Measurements from ENCODE around the gene AGAP1.

GRCh38 chr2:235920216-235920865 lies 426.5 kb downstream of the AGAP1 start:
- TF ChIP-seq CTCF (IDR thresholded peaks at IDR 0.05) (no peak), POLR2A (IDR thresholded peaks at IDR 0.05) (no peak)
